Left hindlimb (tissue), 1 donor: Measurements from ENCODE around the gene MRPL28.
A peak's percentile ranks its signal among the peaks of the same experiment; 100 is the strongest.
"Not testable (repeated sequence)": the region's sequence is repeated elsewhere in the genome, so short reads cannot be mapped to it uniquely, and the experiment has no call there.

Source experiments
- DNase-seq: peaks from one replicate; pipeline ENCODE4 v3.0.0-alpha.2; 2018

Gene MRPL28

GRCh38 chr16:389352-389751, 19.0 kb upstream of the MRPL28 start:
- DNase-seq, result no peak

- not testable (repeated sequence) for DNase-seq
Observed at GRCh38 chr16:387761-388666, 17.7 kb upstream of the MRPL28 start.

DNA sequence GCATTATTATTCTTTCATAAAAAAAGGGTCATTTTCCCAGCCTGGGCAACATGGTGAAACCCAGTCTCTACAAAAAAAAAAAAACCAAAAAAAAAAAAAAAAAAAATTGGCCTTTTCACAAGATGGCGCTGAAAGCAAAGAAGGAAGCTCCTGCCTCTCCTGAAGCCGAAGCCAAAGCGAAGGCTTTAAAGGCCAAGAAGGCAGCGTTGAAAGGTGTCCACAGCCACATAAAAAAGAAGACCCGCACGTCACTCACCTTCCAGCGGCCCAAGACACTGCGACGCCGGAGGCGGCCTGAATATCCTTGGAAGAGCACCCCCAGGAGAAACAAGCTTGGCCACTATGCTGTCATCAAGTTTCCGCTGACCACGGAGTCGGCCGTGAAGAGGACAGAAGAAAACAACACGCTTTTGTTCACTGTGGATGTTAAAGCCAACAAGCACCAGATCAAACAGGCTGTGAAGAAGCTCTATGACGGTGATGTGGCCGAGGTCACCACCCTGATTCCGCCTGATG, 16.4 kb upstream of the MRPL28 start:
- DNase-seq, result no peak

- no peak for DNase-seq
Observed at GRCh38 chr16:383326-384051, 13.2 kb upstream of the MRPL28 start.

DNA sequence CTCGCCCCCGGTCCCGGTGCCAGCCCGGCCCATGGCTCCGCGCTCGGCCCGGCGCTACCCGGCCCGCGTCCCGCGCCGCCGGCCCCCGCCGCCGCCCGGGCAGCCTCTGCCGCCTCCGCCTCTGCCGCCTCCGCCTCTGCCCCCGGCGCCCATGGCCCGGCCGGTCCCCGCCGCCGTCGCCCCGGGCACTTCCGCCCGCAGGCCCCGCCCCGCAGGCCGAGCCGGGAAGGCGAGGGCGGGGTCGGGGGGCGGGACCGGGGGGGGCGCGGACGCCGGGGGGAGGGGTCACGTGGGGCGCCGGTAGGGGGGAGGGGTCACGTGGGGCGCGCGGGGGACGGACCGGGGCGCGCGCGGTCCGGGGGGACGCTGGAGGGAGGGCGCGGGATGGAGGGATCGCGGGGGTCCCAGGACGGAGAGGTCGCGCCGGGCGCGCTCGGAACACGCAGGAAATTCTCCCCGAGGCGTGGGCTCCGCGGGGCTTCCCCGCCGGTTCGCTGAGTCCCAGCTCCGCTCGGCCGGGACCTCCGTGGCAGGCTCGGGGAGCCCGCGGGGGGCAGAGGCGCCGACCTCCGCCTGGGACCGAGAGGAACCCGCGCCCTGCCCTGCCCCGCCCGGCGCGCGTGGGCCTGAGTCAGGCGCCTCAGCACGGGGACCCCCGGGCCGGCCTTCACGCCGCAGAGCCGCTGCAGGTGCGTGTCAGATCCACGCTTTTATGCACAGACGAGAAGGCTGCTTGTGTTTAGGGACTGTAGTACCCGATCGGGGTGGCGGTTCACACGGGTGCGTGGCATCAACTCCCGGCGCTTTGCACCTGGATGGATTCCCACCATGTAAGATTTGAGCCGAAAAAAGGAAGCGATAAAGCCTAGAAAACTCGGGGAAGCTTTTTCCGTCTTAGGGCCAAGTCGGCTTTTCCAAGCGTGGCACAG, 11.7 kb upstream of the MRPL28 start, which contains the start of gene PGAP6:
TSS of gene PGAP6 (minus strand) at position 190 of the 929 bp plus-strand sequence. CDS start at position 33, 157 bp downstream.
- peak; percentile 71 for DNase-seq

GRCh38 chr16:381012-381788, 10.9 kb upstream of the MRPL28 start:
- DNase-seq, result no peak

- DNase-seq, result no peak
Observed at GRCh38 chr16:380762-381011, 10.3 kb upstream of the MRPL28 start.

GRCh38 chr16:379961-380761, 9.8 kb upstream of the MRPL28 start:
- no peak for DNase-seq

DNA sequence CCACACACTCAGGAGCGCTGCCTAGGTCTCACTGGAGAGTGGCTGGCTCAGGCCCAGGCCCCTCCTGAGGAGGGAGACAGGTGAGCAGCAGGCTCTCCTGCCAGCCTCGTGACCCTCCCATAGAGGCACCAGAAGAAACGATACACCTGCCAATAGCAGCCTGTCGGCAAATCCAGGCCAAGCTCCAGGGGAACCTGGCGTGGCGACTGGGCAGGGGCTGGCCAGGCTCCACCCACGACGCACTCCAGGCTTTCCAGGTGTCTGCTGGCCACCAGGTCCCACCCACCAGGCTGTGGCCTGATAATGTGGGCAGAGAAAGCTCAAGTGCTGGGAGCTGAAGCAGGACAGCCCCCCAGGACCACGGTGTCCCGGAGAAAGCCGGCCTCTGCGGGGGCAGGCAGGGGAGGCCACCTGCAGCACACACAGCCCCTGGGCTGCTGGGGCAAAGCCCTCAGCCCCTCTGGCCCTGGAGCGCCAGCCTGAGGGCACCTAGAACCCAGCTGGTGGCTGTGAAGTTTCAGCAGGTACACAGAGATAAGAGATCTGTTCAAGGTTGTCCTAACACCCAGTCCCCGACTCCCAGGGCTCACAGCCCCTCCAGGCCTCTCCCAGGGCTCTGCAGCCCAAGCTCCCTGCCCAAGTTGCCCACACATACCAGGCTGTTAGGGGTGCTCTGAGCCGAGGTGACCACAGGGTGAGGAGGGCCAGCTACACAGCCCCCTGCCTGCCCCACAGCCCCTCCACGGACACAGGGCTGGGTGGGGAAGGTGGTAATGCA, 9.0 kb upstream of the MRPL28 start:
- no peak for DNase-seq

GRCh38 chr16:378821-379182, 8.5 kb upstream of the MRPL28 start:
- DNase-seq, result no peak

DNA sequence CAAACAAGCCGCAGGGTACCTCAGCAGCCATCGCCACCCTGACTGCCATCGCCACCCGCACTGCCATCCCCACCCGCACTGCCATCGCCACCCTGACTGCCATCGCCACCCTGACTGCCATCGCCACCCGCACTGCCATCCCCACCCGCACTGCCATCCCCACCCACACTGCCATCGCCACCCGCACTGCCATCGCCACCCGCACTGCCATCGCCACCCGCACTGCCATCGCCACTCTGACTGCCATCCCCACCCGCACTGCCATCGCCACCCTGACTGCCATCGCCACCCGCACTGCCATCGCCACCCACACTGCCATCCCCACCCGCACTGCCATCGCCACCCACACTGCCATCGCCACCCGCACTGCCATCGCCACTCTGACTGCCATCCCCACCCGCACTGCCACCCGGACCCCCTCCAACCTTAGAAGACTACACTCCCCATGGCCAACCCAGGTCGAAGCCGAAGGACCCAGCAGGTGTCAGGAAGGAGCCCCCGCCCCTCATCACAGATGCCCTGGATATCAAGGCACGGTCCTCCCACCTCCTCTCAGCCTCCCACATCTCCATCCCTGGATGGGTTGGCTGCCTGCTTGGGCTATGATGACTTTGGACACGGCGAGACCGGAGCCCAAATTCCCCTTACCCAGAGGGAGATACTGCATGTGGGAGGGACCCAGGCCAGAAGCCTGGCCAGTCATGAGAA, 7.9 kb upstream of the MRPL28 start:
- not testable (repeated sequence) for DNase-seq

DNA sequence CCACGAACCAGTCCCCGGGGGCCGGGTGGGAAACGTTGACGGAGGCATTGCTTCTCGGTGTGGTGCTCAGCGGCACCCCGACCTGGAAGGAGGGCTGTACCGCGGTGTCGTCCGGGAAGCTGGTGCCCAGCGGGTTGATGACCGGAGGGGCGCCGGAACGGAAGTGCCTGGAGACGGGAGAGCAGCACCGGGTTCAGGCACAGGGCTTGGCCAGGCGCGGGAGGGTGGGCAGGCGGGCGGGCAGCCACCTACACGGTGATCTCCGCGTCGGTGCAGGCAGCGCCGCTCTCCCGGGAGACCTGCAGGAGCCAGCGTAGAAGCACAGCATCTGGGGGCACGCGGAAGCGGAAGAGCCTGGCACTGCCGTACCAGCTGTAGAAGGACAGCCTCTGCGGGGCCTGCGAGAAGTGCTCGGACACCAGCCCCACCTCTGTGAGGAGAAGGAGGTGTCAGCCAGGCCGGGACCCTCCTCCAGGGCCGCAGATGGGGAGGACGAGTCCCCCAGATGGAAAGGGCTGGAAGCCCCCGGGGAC, 7.1 kb upstream of the MRPL28 start:
- DNase-seq, result no peak

- DNase-seq, result no peak
Observed at GRCh38 chr16:376817-377418, 6.6 kb upstream of the MRPL28 start.

- DNase-seq, result no peak
Observed at GRCh38 chr16:375927-376816, 5.8 kb upstream of the MRPL28 start.

DNA sequence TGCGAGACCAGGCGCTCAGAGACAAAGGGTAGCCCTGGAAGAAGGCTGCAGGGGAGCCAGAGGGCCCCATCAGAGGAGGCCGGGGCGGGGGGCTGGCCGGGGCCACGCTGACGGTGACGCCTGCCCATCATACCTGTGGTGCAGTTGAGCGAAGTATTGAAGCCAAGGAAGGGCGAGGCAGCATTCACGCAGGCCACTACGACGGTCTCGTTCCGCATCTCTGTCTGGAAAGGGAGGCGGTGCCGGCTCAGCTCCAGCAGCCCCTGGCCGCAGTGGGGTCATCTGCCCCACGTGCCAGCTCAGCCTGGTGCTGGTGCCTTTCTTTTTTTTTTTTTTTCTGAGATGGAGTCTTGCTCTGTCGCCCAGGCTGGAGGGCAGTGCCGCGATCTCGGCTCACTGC, 4.9 kb upstream of the MRPL28 start:
- DNase-seq, result no peak

DNA sequence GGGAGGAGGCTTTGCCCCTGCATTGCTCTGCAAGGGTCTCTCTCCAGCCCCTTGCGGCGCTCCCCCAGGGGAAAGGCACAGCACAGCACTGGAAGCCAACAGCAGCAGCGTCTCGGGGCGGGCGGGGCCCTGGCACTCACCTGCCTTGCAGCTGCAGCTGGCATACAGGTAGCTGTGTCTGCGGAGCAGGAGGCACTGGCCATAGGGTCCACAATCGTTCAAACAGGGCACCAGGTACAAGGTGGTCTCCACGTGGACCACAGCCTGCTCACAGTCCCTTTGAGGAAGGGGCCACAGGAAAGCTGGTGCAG, 4.2 kb upstream of the MRPL28 start:
- DNase-seq, result no peak

DNA sequence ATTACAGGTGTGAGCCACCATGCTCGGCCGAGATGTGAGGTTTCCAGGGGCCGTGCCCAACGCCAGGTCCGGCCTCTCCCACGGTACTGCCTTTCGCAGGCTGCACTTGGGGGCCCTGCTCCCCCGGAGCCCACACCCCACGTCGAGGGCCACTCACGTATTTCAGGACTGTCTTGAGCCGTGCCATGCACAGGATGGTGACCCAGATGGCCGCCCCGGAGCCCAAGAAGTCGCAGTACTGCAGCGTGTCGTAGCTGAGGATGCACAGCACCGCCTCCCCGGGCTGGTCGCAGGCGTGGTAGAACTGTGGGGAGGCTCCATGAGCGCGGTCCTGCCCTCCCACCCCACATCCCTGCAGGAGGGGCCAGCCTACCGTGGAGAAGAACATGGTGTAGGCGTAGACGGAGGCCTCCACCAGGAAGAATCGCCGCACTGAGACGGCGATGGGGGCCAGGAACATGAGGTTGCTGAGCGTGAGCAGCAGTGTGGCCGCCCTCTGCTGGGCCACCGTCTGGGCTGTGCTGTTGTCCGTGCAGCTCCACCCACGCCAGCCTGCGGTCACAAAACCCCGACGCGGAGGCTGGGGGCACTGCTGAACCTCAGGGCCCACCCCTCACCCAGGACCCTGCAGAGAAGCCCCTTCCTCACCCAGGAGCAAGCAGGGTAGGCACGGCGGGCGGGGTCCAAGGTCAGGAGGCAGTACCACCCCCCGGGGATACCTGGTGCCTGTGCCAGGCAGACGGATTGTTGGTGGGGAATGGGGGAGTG, 3.7 kb upstream of the MRPL28 start:
- no peak for DNase-seq
